H9 (cell line): Measurements from ENCODE around the gene IGFALS. TPM values are rescaled to one million over a fixed set of nuclear protein-coding genes. Genes with fewer than 3 reads are reported as not detected.

Experiments used
- DNase-seq: peaks from one replicate; pipeline ENCODE4 v3.0.0-alpha.2; 2017
- H2AFZ ChIP-seq: one replicate; pipeline ENCODE4 v1.6.1; 2013; ENCODE audit warnings: mild to moderate bottlenecking, low read length, control low read depth, moderate library complexity
- H2AK5ac ChIP-seq: 2 replicates; pipeline ENCODE4 v1.6.1; 2013; ENCODE audit warnings: low read length, control low read depth, mixed read lengths; ENCODE audit not compliant: insufficient read length
- H2BK120ac ChIP-seq: one replicate; pipeline ENCODE4 v1.6.1; 2013; ENCODE audit warnings: low read depth, mild to moderate bottlenecking, low read length, control low read depth, inconsistent platforms; ENCODE audit not compliant: poor library complexity, severe bottlenecking
- H2BK12ac ChIP-seq: 2 replicates; pipeline ENCODE4 v1.6.1; 2013; ENCODE audit warnings: low read length, control low read depth, mixed read lengths, low read depth; ENCODE audit not compliant: insufficient read length
- H2BK15ac ChIP-seq: 2 replicates; pipeline ENCODE4 v1.6.1; 2013; ENCODE audit warnings: low read depth, low read length, control low read depth
- H2BK20ac ChIP-seq: one replicate; pipeline ENCODE4 v1.6.1; 2013; ENCODE audit warnings: low read depth, mild to moderate bottlenecking, low read length, control low read depth, inconsistent platforms; ENCODE audit not compliant: poor library complexity, severe bottlenecking
- H2BK5ac ChIP-seq: 2 replicates; pipeline ENCODE4 v1.6.1; 2013; ENCODE audit warnings: low read length, control low read depth, mixed read lengths; ENCODE audit not compliant: insufficient read length
- H3K14ac ChIP-seq: 2 replicates; pipeline ENCODE4 v1.6.1; 2013; ENCODE audit warnings: low read length, control low read depth; ENCODE audit not compliant: insufficient read depth
- H3K18ac ChIP-seq: 2 replicates; pipeline ENCODE4 v1.6.1; 2013; ENCODE audit warnings: low read depth, mild to moderate bottlenecking, mixed read lengths, low read length, control low read depth; ENCODE audit not compliant: insufficient read length
- H3K23ac ChIP-seq: 2 replicates; pipeline ENCODE4 v1.6.1; 2013; ENCODE audit warnings: low read length, control low read depth, mixed read lengths, low read depth; ENCODE audit not compliant: insufficient read length
- H3K23me2 ChIP-seq: 2 replicates; pipeline ENCODE4 v1.6.1; 2013; ENCODE audit warnings: low read depth, mild to moderate bottlenecking, mixed read lengths, low read length, control low read depth; ENCODE audit not compliant: insufficient read length, poor library complexity, severe bottlenecking
- H3K27ac ChIP-seq: 2 replicates; pipeline ENCODE4 v1.5.1; 2013; ENCODE audit warnings: low read length, control low read depth, mixed read lengths, low read depth; ENCODE audit not compliant: insufficient read length
- H3K27me3 ChIP-seq: 2 replicates; pipeline ENCODE4 v1.6.1; 2013; ENCODE audit warnings: low read length, control low read depth, inconsistent platforms; ENCODE audit not compliant: insufficient read depth
- H3K4ac ChIP-seq: 2 replicates; pipeline ENCODE4 v1.6.1; 2013; ENCODE audit warnings: low read depth, mild to moderate bottlenecking, control low read depth, inconsistent platforms, low read length, moderate library complexity
- H3K4me1 ChIP-seq: 2 replicates; pipeline ENCODE4 v1.6.1; 2013; ENCODE audit warnings: low read length, control low read depth, inconsistent platforms; ENCODE audit not compliant: insufficient read depth
- H3K4me2 ChIP-seq: 2 replicates; pipeline ENCODE4 v1.6.1; 2013; ENCODE audit warnings: low read length, control low read depth, mixed read lengths; ENCODE audit not compliant: insufficient read length, insufficient read depth
- H3K56ac ChIP-seq: 2 replicates; pipeline ENCODE4 v1.6.1; 2013; ENCODE audit warnings: low read depth, mild to moderate bottlenecking, mixed read lengths, low read length, control low read depth; ENCODE audit not compliant: insufficient read length
- H3K79me1 ChIP-seq: 2 replicates; pipeline ENCODE4 v1.6.1; 2013; ENCODE audit warnings: low read depth, mild to moderate bottlenecking, moderate library complexity, low read length, control low read depth, inconsistent platforms; ENCODE audit not compliant: insufficient read depth, poor library complexity, severe bottlenecking
- H3K79me2 ChIP-seq: 2 replicates; pipeline ENCODE4 v1.6.1; 2013; ENCODE audit warnings: low read length, control low read depth, inconsistent platforms; ENCODE audit not compliant: insufficient read depth
- H3K9ac ChIP-seq: 2 replicates; pipeline ENCODE4 v1.6.1; 2013; ENCODE audit warnings: low read length, control low read depth, mixed read lengths; ENCODE audit not compliant: insufficient read length; ENCODE audit errors: extremely low read depth
- H3K9me3 ChIP-seq: one replicate; pipeline ENCODE4 v1.6.1; 2013; ENCODE audit warnings: low read depth, low read length, inconsistent platforms; ENCODE audit not compliant: control insufficient read depth
- H3T11ph ChIP-seq: one replicate; pipeline ENCODE4 v1.6.1; 2013; ENCODE audit warnings: mild to moderate bottlenecking, low read length, control low read depth, inconsistent platforms
- H4K20me1 ChIP-seq: one replicate; pipeline ENCODE4 v1.6.1; 2013; ENCODE audit not compliant: control insufficient read depth, insufficient read length, insufficient read depth
- H4K5ac ChIP-seq: 2 replicates; pipeline ENCODE4 v1.6.1; 2013; ENCODE audit warnings: low read depth, mild to moderate bottlenecking, mixed read lengths, low read length, control low read depth; ENCODE audit not compliant: insufficient read length
- H4K8ac ChIP-seq: replicated peaks from 2 replicates; pipeline ENCODE4 v1.6.1; 2013; ENCODE audit warnings: low read length, control low read depth, mixed read lengths, low read depth; ENCODE audit not compliant: insufficient read length
- H4K91ac ChIP-seq: 2 replicates; pipeline ENCODE4 v1.6.1; 2013; ENCODE audit warnings: low read depth, mild to moderate bottlenecking, moderate library complexity, mixed read lengths, low read length, control low read depth; ENCODE audit not compliant: insufficient read length
- H3K27ac Mint-ChIP-seq, 3 experiments: 2 replicates in 2 of 3; 3 replicates in 1 of 3; pipeline ENCODE4 v1.8.0; 2020 to 2021; ENCODE audit warnings: mixed read lengths in 3 of 3, mild to moderate bottlenecking in 1 of 3, moderate library complexity in 1 of 3
- H3K27me3 Mint-ChIP-seq: 2 replicates; pipeline ENCODE4 v1.8.0; 2021; ENCODE audit warnings: low read depth, mild to moderate bottlenecking, moderate library complexity, mixed read lengths
- H3K36me3 Mint-ChIP-seq, 3 experiments: 2 replicates in 2 of 3; 3 replicates in 1 of 3; pipeline ENCODE4 v1.8.0; 2020 to 2021; ENCODE audit warnings: low read depth in 3 of 3, mixed read lengths in 3 of 3; ENCODE audit not compliant: insufficient read depth in 1 of 3
- H3K4me1 Mint-ChIP-seq, 2 experiments: 2 replicates each; pipeline ENCODE4 v1.8.0; 2020; ENCODE audit warnings: mixed read lengths in 2 of 2
- H3K4me3 Mint-ChIP-seq, 2 experiments: 2 replicates in 1 of 2; 3 replicates in 1 of 2; pipeline ENCODE4 v1.8.0; 2020 to 2021; ENCODE audit warnings: mild to moderate bottlenecking in 2 of 2, mixed read lengths in 2 of 2, moderate library complexity in 1 of 2
- H3K9me3 Mint-ChIP-seq, 2 experiments: 2 replicates in 1 of 2; 3 replicates in 1 of 2; pipeline ENCODE4 v1.8.0; 2020; ENCODE audit warnings: mild to moderate bottlenecking in 2 of 2, mixed read lengths in 2 of 2, moderate library complexity in 1 of 2
- CTCF ChIP-seq: fragments of 200-600 bp; sonication (generic); conservative IDR thresholded peaks from 3 replicates; pipeline ENCODE4 v1.8.0; 2021; ENCODE audit warnings: antibody characterized with exemption, mild to moderate bottlenecking
- WGBS: extraction: QIAGEN DNeasy Blood & Tissue Kit; methylation state at CpG from one replicate; pipeline ENCODE4 v1.1.7; 2013; ENCODE audit warnings: missing lambda C conversion rate, low lambda C conversion rate, mixed read lengths; ENCODE audit not compliant: insufficient read length; ENCODE audit errors: extremely low coverage; 5-methylcytosine and 5-hydroxymethylcytosine counted together
- total RNA-seq: library from RNA; stranded (reverse); gene quantifications from 2 replicates; pipeline ENCODE4 v1.2.1, GENCODE V29; 2021

Gene IGFALS
- total RNA-seq, 1 experiment from 2014 or later, result not detected

GRCh38 chr16:1808691-1809090 lies 15.2 kb upstream of the IGFALS start:
- H3K4me2 ChIP-seq, result no peak overlapping the region
- H3K4me3 Mint-ChIP-seq, result no peak overlapping the region
- no peaks in the 10 kb centered on the region for H3K79me2 ChIP-seq
- no peak for TF ChIP-seq CTCF
- H4K20me1 ChIP-seq, result no peaks in the 10 kb centered on the region
- no CpG with 5 or more reads among the region's 18 CpGs for whole genome bisulfite sequencing
- H2BK12ac ChIP-seq, result no peak overlapping the region
- peaks cover 15 to 37% (median 16%) of the 10 kb centered on the region in 3 experiments; a peak in 6 of 7 replicates for H3K36me3 Mint-ChIP-seq
- no peak overlapping the region for H4K8ac ChIP-seq
- no peak for DNase-seq
- H3K9me3 Mint-ChIP-seq, result peaks cover 2 to 4% of the 10 kb centered on the region in 2 experiments; a peak in 2 of 5 replicates
- no peak overlapping the region for H3K4ac ChIP-seq
- no peak overlapping the region for H2AFZ ChIP-seq
- no peak overlapping the region for H2BK20ac ChIP-seq
- H3K27ac ChIP-seq, result no peak overlapping the region
- H3T11ph ChIP-seq, result no peak overlapping the region
- no peak overlapping the region for H3K9ac ChIP-seq
- no peak overlapping the region for H3K27ac Mint-ChIP-seq
- H3K23ac ChIP-seq, result no peak overlapping the region
- H3K56ac ChIP-seq, result no peak overlapping the region
- H3K9me3 ChIP-seq, result no peaks in the 10 kb centered on the region
- H3K14ac ChIP-seq, result no peak overlapping the region
- H2BK120ac ChIP-seq, result no peak overlapping the region
- H2BK5ac ChIP-seq, result no peak overlapping the region
- H3K4me1 Mint-ChIP-seq, result peaks cover 0 to 3% of the 10 kb centered on the region in 2 experiments; a peak in 2 of 4 replicates
- H2BK15ac ChIP-seq, result no peak overlapping the region
- H4K5ac ChIP-seq, result no peak overlapping the region
- H3K27me3 ChIP-seq, result no peaks in the 10 kb centered on the region
- no peaks in the 10 kb centered on the region for H3K23me2 ChIP-seq
- H2AK5ac ChIP-seq, result no peak overlapping the region
- no peak overlapping the region for H3K18ac ChIP-seq
- no peaks in the 10 kb centered on the region for H3K79me1 ChIP-seq
- H3K27me3 Mint-ChIP-seq, result no peaks in the 10 kb centered on the region
- no peaks in the 10 kb centered on the region for H3K4me1 ChIP-seq
- no peak overlapping the region for H4K91ac ChIP-seq
